Stimulated activated CD8-positive, alpha-beta memory T cell treated with anti-CD3 and anti-CD28 coated beads, Interleukin-15, amount 100 ng/mL, for 4 hours (primary cell): ENCODE measurements around the gene TIMM44.
"Not testable (repeated sequence)": the region's sequence is repeated elsewhere in the genome, so short reads cannot be mapped to it uniquely, and the experiment has no call there.

Source experiments
- DNase-seq, 2 donors: peaks; one replicate each; pipeline ENCODE4 v3.0.0-alpha.2; 2020; ENCODE audit warnings: low read depth in 2 of 2

Gene TIMM44

DNA sequence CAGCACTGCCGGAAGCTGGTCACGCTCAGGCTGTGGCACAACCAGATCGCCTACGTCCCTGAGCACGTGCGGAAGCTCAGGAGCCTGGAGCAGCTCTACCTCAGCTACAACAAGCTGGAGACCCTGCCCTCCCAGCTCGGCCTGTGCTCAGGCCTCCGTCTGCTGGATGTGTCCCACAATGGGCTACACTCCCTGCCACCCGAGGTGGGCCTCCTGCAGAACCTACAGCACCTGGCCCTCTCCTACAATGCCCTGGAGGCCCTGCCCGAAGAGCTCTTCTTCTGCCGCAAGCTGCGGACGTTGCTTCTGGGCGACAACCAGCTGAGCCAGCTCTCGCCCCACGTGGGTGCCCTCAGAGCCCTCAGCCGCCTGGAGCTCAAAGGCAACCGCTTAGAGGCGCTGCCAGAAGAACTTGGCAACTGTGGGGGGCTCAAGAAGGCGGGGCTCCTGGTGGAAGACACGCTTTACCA, 43.0 kb downstream of the TIMM44 start:
- no peak for DNase-seq

DNA sequence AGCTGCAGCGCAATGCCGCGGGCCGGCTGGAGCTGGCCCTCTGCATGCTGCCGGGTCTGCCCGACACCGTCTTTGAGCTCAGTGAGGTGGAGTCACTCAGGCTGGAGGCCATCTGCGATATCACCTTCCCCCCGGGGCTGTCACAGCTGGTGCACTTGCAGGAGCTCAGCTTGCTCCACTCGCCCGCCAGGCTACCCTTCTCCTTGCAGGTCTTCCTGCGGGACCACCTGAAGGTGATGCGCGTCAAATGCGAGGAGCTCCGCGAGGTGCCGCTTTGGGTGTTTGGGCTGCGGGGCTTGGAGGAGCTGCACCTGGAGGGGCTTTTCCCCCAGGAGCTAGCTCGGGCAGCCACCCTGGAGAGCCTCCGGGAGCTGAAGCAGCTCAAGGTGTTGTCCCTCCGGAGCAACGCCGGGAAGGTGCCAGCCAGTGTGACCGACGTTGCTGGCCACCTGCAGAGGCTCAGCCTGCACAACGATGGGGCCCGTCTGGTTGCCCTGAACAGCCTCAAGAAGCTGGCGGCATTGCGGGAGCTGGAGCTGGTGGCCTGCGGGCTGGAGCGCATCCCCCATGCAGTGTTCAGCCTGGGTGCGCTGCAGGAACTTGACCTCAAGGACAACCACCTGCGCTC, 43.6 kb downstream of the TIMM44 start:
- no peak for DNase-seq

DNA sequence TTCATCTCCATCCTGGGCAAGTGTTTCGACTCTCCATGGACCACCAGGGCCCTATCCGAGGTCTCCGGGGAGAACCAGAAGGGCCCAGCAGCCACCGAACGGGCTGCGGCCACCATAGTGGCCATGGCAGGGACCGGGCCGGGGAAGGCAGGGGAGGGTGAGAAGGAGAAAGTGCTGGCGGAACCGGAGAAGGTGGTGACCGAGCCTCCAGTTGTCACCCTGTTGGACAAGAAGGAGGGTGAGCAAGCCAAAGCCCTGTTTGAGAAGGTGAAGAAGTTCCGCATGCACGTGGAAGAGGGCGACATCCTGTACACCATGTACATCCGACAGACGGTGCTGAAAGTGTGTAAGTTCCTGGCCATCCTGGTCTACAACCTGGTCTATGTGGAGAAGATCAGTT, 44.5 kb downstream of the TIMM44 start:
- DNase-seq, result no peak

DNA sequence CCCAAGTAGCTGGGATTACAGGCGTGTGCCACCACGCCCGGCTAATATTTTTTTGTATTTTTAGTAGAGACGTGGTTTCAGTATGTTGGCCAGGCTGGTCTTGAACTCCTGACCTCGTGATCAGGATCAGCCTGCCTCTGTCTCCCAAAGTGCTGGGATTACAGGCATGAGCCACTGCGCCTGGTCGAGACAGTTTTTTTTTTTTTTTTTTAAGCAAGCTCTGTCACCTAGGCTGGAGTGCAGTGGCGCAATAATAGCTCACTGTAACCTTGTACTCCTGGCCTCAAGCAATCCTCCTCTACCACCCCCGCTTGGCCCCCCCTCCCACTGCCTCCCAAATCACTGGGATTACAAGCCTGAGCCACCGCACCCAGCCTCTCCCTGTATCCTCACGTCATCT, 46.2 kb downstream of the TIMM44 start:
- no peak for DNase-seq

DNA sequence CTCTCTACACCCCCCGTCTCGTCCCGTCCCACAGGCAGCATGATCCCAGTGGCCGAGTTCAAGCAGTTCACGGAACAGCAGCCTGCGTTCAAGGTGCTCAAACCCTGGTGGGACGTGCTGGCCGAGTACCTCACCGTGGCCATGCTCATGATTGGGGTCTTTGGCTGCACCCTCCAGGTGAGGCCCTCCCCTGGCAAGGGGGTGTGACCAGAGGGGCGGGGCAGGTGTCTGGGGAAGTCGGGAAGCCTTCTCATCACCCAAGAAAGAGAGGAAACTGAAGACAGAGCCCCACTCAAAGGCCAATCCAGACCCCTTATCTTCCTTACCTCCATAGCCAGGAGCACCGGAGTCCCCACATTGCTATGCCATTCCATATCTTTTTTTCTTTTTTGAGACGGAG, 47.9 kb downstream of the TIMM44 start:
- no peak for DNase-seq

DNA sequence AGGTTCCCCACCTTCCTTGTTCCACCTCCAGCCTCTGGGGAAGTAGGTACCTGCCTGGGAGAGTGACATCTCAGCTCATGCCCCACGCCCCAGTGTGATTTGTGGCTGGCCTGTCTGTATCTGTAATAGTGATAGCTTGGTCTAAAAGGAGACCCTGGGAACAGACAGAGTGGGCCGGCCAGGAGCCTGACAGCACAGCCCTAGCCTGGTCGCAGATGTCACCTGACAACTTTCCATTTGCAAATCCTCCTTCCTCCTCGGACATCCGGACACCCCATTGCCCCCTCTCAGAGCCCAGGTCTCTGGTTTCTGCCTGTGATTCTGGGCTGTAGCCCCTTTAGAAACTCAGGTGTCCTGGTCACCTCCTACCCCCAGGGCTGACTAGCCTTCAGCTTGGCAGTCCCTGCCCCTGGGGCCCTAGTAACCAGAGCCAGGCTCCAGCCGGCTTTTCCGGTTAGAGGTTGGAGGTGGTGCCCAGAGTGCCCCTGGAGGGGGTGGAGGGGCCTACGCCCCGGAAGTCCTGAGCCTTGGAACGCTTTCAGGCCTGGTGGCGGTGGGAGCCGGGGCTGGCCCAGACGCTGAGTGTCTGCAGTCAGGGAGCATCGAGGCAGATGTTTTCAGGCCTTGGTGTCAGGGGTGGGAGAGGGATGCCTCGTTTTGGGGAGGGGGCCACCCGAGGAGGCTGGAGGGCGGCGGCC, 48.7 kb downstream of the TIMM44 start:
- DNase-seq, result no peak

DNA sequence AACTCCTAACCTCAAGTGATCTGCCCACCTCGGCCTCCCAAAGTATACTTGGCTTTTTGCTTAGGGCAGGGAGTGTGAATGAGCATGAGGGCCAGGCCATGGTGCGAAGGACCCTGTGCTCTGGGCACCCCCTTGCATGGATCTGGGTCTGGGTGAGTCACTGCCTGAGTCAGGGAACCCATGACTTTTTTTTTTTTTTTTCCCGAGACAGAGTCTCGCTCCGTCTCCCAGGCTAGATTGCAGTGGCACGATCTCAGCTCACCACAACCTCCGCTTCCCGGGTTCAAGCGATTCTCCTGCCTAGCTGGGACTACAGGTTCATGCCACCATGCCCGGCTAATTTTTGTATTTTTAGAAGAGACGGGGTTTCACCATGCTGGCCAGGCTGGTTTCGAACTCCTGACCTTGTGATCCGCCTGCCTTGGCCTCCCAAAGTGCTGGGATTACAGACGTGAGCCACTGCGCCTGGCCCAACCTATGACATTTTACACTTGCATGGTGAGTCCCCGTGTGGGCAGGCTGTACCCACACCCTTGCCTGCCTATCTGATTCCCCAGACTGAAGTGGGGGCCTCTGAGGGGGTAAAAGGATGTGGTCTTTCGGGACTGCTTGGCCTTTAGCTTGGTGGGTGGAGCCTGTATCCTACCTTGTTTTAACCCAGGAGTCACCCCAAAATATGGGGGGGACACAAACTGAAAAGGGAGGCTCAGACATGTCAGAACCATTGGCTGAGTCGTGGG, 49.9 kb downstream of the TIMM44 start:
- DNase-seq, result not testable (repeated sequence)

DNA sequence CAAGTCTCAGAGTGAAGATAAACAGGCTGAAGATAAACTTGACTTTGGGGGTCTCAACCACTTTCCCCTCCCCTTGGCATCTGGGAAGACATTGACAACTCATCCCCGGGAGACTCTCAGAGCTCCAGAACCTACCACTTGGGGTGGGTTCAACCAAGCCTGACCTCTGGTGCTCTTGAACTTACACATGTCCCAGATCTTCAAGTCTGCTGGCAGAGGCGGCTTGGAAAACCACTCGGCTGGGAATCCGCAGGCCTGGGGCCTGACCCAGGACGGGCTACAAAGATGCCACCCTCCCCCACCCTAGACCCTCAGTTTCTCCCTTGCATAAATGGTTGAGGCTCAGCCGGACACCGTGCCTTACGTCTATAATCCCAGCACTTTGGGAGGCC, 54.6 kb downstream of the TIMM44 start:
- DNase-seq, result no peak

DNA sequence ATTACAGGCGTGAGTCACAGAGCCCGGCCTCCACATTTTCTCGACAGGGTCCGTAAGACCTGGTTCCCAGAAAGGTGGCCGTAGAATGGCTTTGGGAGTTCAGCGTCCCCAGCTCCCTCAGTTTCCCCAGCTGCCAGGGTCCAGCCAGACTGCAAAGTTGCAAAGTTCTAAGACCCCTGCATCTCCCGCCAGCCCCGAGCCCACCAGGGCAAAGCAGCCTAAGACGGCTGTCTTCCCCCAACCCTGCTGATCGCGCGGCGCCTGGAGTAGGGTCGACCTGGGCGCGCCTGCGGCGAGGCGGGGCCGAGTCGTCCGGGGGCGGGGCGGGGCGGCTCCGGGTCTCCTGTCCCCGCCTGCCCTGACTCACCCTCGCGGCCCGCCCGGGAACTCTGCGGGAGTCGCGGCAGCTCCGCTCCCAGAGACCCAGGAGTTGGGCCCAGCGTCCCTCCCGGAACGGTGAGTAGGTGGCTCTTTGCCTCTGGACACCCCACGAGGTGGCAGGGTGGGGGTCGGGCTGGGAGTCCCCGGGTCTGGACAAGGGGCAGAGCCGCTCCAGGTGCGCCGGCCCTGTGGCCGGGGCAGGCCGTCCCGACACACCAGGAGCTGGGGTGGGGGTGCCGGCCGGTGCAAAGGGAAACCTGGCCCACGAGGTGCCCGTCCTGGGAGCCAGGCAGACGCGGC, 55.2 kb downstream of the TIMM44 start, which contains the start of gene LRRC8E:
Gene LRRC8E (plus strand): TSS at position 366 of the 681 bp plus-strand sequence. CDS start 7,094 bp downstream, outside the sequence.
- no peak for DNase-seq

DNA sequence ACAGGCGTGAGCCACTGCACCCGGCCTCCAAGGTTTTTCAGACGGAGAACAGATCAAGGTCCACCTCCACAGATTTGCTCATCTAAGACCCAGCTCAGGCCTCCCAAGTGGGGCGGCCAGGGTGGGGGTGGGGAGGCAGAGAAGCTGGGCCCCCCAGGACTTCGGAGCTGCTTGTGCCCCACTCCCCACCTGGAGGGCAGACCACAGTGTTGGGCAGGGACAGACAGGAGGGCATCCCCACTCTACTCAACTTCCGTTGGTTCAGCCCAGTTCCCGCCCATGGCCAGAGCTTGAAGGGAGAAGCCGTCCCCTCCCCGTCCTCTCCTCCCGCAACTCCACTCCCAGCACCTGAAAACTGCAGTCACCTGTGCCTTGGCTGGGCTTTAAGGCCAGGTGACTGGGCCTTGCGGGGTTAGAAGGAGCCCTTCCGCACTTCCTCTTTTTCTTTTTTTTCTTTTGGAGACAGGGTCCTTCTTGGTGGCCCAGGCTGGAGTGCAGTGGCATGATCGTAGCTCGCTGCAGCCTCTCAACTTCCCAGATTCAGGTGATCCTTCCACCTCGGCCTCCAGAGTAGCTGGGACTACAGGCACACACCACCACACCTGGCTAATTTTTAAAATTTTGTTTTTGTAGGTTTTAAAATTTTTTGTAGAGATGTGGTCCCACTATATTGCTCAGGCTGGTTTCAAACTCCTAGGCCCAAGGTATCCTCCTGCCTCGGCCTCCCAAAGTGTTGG, 55.9 kb downstream of the TIMM44 start:
- no peak for DNase-seq

DNA sequence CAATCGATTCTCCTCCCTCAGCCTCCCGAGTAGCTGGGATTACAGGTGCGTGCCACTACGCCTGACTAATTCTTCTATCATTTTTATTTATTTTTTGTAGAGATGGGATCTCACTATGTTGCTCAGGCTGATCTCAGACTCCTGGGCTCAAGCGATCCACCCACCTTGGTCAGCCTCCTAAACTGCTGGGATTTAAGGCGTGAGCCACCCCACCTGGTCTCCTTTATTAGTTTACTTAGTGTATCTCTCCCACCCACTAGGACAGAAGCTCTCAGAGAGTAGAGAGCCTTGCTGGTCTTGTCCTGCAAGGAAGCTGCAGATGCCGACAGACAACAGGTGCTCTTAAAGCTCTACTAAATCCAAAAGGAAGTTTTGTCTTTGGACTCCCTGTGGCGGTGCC, 57.6 kb downstream of the TIMM44 start:
- no peak for DNase-seq

DNA sequence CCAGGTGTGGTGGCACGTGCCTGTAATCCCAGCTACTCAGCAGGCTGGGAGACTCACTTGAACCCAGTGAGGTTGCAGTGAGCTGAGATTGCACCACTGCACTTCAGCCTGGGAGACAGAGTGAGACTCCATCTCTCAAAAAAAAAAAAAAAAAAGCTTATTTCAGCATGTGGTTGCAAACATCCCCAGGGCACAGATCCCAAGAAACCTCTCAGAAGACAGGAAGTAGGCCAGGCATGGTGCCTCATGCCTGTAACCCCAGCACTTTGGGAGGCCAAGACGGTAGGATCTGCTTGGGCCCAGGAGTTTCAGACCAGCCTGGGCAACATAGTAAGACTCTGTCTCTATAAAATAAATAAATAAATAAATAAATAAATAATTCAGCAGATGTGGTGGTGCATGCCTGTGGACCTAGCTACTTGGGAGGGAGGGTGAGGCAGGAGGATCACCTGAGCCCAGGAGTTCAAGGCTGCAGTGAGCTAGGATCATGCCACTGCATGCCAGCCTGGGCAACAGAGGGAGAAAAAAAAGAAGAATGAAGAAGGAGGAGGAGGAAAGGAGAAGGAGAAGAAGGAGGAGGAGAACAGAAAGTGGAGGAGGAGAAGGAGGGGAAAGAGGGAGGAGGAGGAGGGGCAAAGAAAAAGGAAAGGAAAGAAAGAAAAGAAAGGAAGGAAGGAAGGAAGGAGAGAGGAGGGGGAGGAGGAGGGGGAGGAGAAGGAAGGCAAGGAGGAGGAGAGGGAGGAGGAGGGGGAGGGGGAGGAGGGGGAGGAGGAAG, 59.5 kb downstream of the TIMM44 start:
- no peak for DNase-seq

DNA sequence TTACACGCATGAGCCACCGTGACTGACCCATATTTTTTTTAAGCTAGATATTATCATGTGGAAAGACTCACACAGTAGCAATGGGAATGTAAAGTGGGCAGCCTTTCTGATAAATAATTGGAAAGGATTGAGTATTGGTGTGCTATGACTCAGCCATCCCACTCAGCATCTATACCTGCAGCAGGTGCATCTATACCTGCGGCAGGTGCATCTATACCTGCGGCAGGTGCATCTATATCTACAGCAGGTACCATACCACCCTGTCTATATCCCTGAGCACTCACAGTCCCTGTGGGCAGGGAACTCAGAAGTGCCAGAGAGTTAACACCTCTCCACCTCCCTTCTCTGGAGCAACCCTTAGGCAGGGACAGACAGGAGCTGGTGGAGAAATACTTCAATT, 60.4 kb downstream of the TIMM44 start:
- DNase-seq, result no peak

DNA sequence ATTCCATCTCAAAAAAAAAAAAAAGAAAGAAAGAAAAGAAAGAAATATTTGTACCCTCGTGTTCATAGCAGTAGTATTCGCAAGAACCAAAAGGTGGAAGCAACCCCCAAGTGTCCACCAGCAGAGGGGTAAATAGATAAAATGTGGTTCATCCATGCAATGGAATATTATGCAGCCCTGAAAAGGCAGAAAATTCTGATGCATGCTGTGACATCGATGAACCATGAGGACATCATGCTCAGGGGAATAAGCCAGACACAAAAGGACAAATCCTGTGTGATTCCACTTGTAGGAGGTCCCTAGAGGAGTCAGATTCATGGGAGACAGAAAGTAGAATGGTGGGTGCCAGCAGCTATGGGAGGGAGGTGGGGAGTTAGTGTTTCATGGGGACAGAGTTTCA, 61.6 kb downstream of the TIMM44 start:
- DNase-seq, result no peak

DNA sequence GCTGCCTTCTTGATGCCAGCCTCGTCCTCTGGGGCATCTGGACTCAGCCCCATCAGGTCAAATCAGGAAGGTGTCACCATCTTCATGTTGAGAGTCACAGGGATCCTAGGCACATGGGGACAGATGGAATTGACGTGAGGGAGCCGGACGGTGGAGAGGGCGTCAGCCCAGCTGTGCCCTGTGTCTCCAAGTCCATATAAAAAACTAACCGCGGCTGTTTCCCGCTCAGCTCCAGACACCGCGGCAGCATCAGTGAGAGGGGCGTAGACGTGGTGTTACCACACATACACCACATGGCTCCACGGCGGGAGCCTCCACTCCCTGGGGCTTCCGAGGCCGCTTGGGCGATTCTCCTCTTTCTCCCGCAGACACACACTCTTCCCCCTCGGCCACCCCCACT, 63.6 kb downstream of the TIMM44 start:
- DNase-seq, result no peak

DNA sequence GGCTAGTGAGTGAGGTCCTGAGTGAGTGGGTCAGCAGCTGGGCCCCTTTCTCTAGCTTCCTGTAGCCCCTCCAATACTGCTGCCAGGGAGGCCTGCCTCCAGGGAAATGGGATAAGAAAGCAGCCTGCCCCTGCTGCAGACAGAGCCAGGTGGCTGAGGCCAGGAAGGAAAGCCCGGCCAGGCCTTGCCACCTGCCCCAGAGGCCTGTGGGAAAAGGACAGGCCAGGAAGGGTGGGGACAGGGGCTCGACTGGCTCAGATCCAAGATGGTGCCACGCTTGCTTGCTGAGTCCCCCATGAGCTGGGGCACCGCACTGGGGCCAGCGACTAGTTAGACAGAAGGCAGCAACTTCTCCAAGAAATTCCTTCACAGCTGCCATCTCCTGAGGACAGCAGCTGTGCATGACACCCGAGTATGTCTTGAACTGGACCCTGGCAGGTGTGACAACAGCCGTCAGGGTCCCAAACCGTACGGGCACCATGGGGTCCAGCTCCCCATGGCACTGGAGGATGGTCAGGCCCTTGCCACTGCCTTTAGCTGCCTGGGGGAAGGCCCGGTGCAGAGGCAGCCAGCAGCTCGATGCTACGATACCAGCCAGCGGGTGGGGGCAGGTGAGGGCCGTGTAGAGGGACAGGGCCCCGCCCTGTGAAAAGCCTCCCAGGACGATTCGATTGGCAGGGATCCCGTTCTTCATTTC, 64.2 kb downstream of the TIMM44 start:
- no peak for DNase-seq

DNA sequence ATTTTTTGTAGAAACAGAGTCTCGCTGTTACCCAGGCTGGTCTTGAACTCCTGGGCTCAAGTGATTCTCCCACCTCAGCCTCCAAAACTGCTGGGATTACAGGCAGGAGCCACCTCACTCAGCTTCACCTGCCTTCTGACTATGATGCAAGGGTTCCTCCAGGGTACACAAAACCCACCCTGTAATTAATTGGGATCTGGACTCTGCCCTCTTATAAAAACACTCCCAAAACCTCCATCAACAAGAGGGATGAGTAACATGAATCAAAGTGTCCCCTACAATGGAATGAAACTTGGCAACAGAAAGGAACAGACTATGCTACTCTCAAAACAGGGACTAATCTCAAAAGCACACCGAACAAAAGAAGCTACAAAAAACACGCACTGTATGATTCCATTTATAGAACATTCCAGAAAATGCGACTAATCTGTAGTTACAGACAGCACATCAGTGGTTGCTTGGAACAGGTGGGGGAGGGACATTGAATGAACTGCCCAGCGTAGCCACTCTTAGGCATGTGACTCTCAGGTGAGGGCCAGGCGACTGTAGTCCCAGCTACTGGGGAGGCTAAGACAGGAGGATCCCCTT, 66.1 kb downstream of the TIMM44 start:
- no peak for DNase-seq
